Aorta (tissue), 5 donors: ENCODE data around the gene NXPE1. TPM values are rescaled to one million over a fixed set of nuclear protein-coding genes. Genes with fewer than 3 reads are reported as not detected.

Experiments
- ATAC-seq: fragments of 200-7000 bp; cut with Tn5 transposase; one replicate; pipeline ENCODE4 v1.9.1; 2022; ENCODE audit warnings: moderate library complexity; ENCODE audit not compliant: low FRiP score
- DNase-seq, 2 donors: peaks; one replicate each; pipeline ENCODE4 v3.0.0-alpha.2; 2020
- H3K27ac ChIP-seq, 2 donors: one replicate each; pipeline ENCODE4 v1.5.1; 2013; ENCODE audit warnings: low read length in 2 of 2, mild to moderate bottlenecking in 2 of 2, moderate library complexity in 2 of 2, control low read depth in 1 of 2, inconsistent platforms in 1 of 2, low read depth in 1 of 2
- H3K27me3 ChIP-seq, 2 donors: one replicate each; pipeline ENCODE4 v1.6.1; 2013; ENCODE audit warnings: control low read depth in 1 of 2, low read length in 1 of 2, mild to moderate bottlenecking in 1 of 2, moderate library complexity in 1 of 2; ENCODE audit not compliant: insufficient read depth in 2 of 2, control insufficient read depth in 1 of 2
- H3K36me3 ChIP-seq, 2 donors: one replicate each; pipeline ENCODE4 v1.6.1; 2013; ENCODE audit warnings: control low read depth in 1 of 2, low read length in 1 of 2, mild to moderate bottlenecking in 1 of 2; ENCODE audit not compliant: insufficient read depth in 2 of 2, control insufficient read depth in 1 of 2
- H3K4me1 ChIP-seq, 2 donors: one replicate each; pipeline ENCODE4 v1.6.1; 2013; ENCODE audit warnings: low read length in 2 of 2, control low read depth in 1 of 2, mild to moderate bottlenecking in 1 of 2, moderate library complexity in 1 of 2; ENCODE audit not compliant: insufficient read depth in 2 of 2, control insufficient read depth in 1 of 2
- H3K4me3 ChIP-seq, 2 donors: one replicate each; pipeline ENCODE4 v1.5.1; 2013; ENCODE audit warnings: low read length in 2 of 2, control low read depth in 1 of 2, mild to moderate bottlenecking in 1 of 2
- H3K9me3 ChIP-seq: one replicate; pipeline ENCODE4 v1.6.1; 2013; ENCODE audit warnings: mild to moderate bottlenecking, low read length; ENCODE audit not compliant: control insufficient read depth
- WGBS, 2 donors: extraction: QIAGEN DNeasy Blood & Tissue Kit; methylation state at CpG; one replicate each; pipeline ENCODE4 v1.1.7; 2013; 5-methylcytosine and 5-hydroxymethylcytosine counted together
- intact Hi-C, 2 donors: fragments of 100-400 bp; cut with DNase I; formaldehyde crosslinking; loops; one replicate each; pipeline versions ENCODE4 v1.14.2 to v1.15.0; 2022
- polyA plus RNA-seq, 2 donors: library from polyadenylated mRNA; stranded (reverse); fragments of 200-250 nt; gene quantifications; one replicate each; pipeline ENCODE4 v1.2.3, GENCODE V29; 2013
- total RNA-seq, 2 donors: library from RNA; stranded (reverse); fragmentation: NEBNext Ultra II Directional; extraction: Animal tissue kit (Norgen Biotek cat#: 25700); gene quantifications; one replicate each; pipeline ENCODE4 v1.2.1, GENCODE V29; 2021
- donor health status: healthy with polysubstance abuse.
- donor health status: Bipolar disorder and iron deficiency.
- donor health status: DM: no; HTN: no; CAD: no.
- donor health status: DM: no; HTN: no; CAD: no.
- donor health status: DM: yes; HTN: yes; CAD: no.

The NXPE1 gene
- total and polyA plus RNA-seq, 4 donors, result 0.15 to 6.3 TPM; not detected in 2

- 77 to 92% methylated on average over 3 of the region's 3 CpGs for WGBS, 2 donors
- intact Hi-C loops, result no loop called here
- no peak overlapping the region for H3K27ac ChIP-seq
- ATAC-seq, result no peak
- H3K4me1 ChIP-seq, result no peaks in the 10 kb centered on the region
- DNase-seq, result no peak
- peaks cover 2% of the 10 kb centered on the region for H3K9me3 ChIP-seq
- H3K27me3 ChIP-seq, result no peaks in the 10 kb centered on the region
- no peak overlapping the region for H3K4me3 ChIP-seq
- no peaks in the 10 kb centered on the region for H3K36me3 ChIP-seq
These were observed 10.1 kb upstream of the NXPE1 start for GRCh38 chr11:114569801-114570200.

- Histone ChIP-seq H3K4me1 (no peaks in the 10 kb centered on the region), H3K9me3 (peaks cover 2% of the 10 kb centered on the region), H3K27ac (no peak overlapping the region), H3K36me3 (no peaks in the 10 kb centered on the region), H3K27me3 (no peaks in the 10 kb centered on the region), H3K4me3 (no peak overlapping the region)
- no peak for DNase-seq
- intact Hi-C loops, result no loop called here
- ATAC-seq, result no peak
- 41 to 58% methylated on average over 2 of the region's 2 CpGs for WGBS, 2 donors
These were observed 6.6 kb upstream of the NXPE1 start for GRCh38 chr11:114566276-114566675.

GRCh38 chr11:114564831-114565230 lies 5.2 kb upstream of the NXPE1 start:
- DNase-seq (no peak), ATAC-seq (no peak)
- intact Hi-C loops, result no loop called here
- H3K4me3 ChIP-seq, result no peak overlapping the region
- H3K4me1 ChIP-seq, result no peaks in the 10 kb centered on the region
- H3K27me3 ChIP-seq, result no peaks in the 10 kb centered on the region
- H3K9me3 ChIP-seq, result peaks cover 2% of the 10 kb centered on the region
- no peak overlapping the region for H3K27ac ChIP-seq
- H3K36me3 ChIP-seq, result no peaks in the 10 kb centered on the region
- WGBS, 2 donors, result 61 to 63% methylated on average over 1 of the region's 1 CpG

GRCh38 chr11:114563077-114563476 lies 3.4 kb upstream of the NXPE1 start:
- Histone ChIP-seq H3K4me1 (no peaks in the 10 kb centered on the region), H3K4me3 (no peak overlapping the region), H3K27me3 (no peaks in the 10 kb centered on the region), H3K27ac (no peak overlapping the region), H3K36me3 (no peaks in the 10 kb centered on the region), H3K9me3 (no peaks in the 10 kb centered on the region)
- intact Hi-C loops, result no loop called here
- no peak for ATAC-seq
- no peak for DNase-seq
- WGBS, 2 donors, result 68 to 87% methylated on average over 2 of the region's 2 CpGs

GRCh38 chr11:114562166-114562916 lies 2.7 kb upstream of the NXPE1 start:
- H3K36me3 ChIP-seq, result no peaks in the 10 kb centered on the region
- DNase-seq, result no peak
- no peaks in the 10 kb centered on the region for H3K9me3 ChIP-seq
- no peak overlapping the region for H3K4me3 ChIP-seq
- H3K27ac ChIP-seq, result no peak overlapping the region
- intact Hi-C loops, result no loop called here
- H3K27me3 ChIP-seq, result no peaks in the 10 kb centered on the region
- no peak for ATAC-seq
- no peaks in the 10 kb centered on the region for H3K4me1 ChIP-seq
- 32 to 57% methylated on average over 3 of the region's 3 CpGs for WGBS, 2 donors

- no peaks in the 10 kb centered on the region for H3K27me3 ChIP-seq
- 48 to 56% methylated on average over 1 of the region's 1 CpG for WGBS, 2 donors
- intact Hi-C loops, result no loop called here
- H3K9me3 ChIP-seq, result no peaks in the 10 kb centered on the region
- ATAC-seq (no peak), DNase-seq (no peak)
- H3K4me1 ChIP-seq, result no peaks in the 10 kb centered on the region
- no peaks in the 10 kb centered on the region for H3K36me3 ChIP-seq
- H3K27ac ChIP-seq, result no peak overlapping the region
- no peak overlapping the region for H3K4me3 ChIP-seq
These were observed 3.5 kb downstream of the NXPE1 start for GRCh38 chr11:114556135-114556534.

- 74 to 82% methylated on average over 2 of the region's 2 CpGs for WGBS, 2 donors
- intact Hi-C loops, result no loop called here
- Histone ChIP-seq H3K36me3 (no peaks in the 10 kb centered on the region), H3K4me3 (no peak overlapping the region), H3K27me3 (no peaks in the 10 kb centered on the region), H3K9me3 (no peaks in the 10 kb centered on the region), H3K27ac (no peak overlapping the region), H3K4me1 (no peaks in the 10 kb centered on the region)
- ATAC-seq, result no peak
- no peak for DNase-seq
These were observed 6.0 kb downstream of the NXPE1 start for GRCh38 chr11:114553642-114554041.

- ATAC-seq (no peak), DNase-seq (no peak)
- WGBS, 2 donors, result 84 to 86% methylated on average over 4 of the region's 4 CpGs
- H3K4me3 ChIP-seq, result no peak overlapping the region
- no peaks in the 10 kb centered on the region for H3K4me1 ChIP-seq
- H3K36me3 ChIP-seq, result no peaks in the 10 kb centered on the region
- intact Hi-C loops, result no loop called here
- H3K27ac ChIP-seq, result no peak overlapping the region
- no peaks in the 10 kb centered on the region for H3K9me3 ChIP-seq
- no peaks in the 10 kb centered on the region for H3K27me3 ChIP-seq
These were observed 8.6 kb downstream of the NXPE1 start for GRCh38 chr11:114551060-114551459.

GRCh38 chr11:114525682-114526081 lies 34.0 kb downstream of the NXPE1 start:
- H3K4me1 ChIP-seq, result no peaks in the 10 kb centered on the region
- H3K9me3 ChIP-seq, result peaks cover 3% of the 10 kb centered on the region
- no peaks in the 10 kb centered on the region for H3K36me3 ChIP-seq
- intact Hi-C loops, result no loop called here
- WGBS, 2 donors, result 74 to 78% methylated on average over 2 of the region's 2 CpGs
- no peaks in the 10 kb centered on the region for H3K27me3 ChIP-seq
- no peak overlapping the region for H3K4me3 ChIP-seq
- DNase-seq (no peak), ATAC-seq (no peak)
- H3K27ac ChIP-seq, result no peak overlapping the region
